SK-N-SH (cell line): Measurements from ENCODE around the gene DGKH. TPM values are rescaled to one million over a fixed set of nuclear protein-coding genes. Genes with fewer than 3 reads are reported as not detected.

Experiments used
- CTCF ChIA-PET: fragments of 300-600, 350-600 bp; formaldehyde crosslinking; extraction: SDS; loops from one replicate; lab custom pipeline; 2021; lab: Yijun Ruan, JAX
- POLR2A ChIA-PET: fragments of 350-600 bp; sonication (Branson Sonifier 250); formaldehyde crosslinking; extraction: SDS; loops from one replicate; lab custom pipeline; 2020; ENCODE audit warnings: antibody characterized with exemption, inconsistent platforms; lab: Yijun Ruan, JAX
- DNase-seq: peaks from one replicate; pipeline ENCODE4 v3.0.0; 2012
- H2AFZ ChIP-seq: fragments of 200-600 bp; sonication (generic); 2 replicates; pipeline ENCODE4 v1.8.1; 2016; ENCODE audit warnings: antibody characterized with exemption, mild to moderate bottlenecking, low read depth
- H3F3A ChIP-seq: fragments of 200-600 bp; sonication (generic); replicated peaks from 2 replicates; pipeline ENCODE3; 2016; ENCODE audit warnings: antibody characterized with exemption, mild to moderate bottlenecking; ENCODE audit not compliant: insufficient read depth
- H3K27ac ChIP-seq, 2 experiments: fragments of 200-500 bp in 1 of 2; fragments of 200-600 bp in 1 of 2; sonication (Bioruptor generic) in 1 of 2; sonication (generic), shearing (Covaris generic) in 1 of 2; 2 replicates each; pipeline versions ENCODE4 v1.5.1 to v1.6.1; 2014 to 2016; ENCODE audit warnings: low read depth in 2 of 2, inconsistent platforms in 1 of 2, low read length in 1 of 2, mild to moderate bottlenecking in 1 of 2, mixed read lengths in 1 of 2
- H3K27me3 ChIP-seq: fragments of 200-600 bp; sonication (generic), shearing (Covaris generic); 2 replicates; pipeline ENCODE4 v1.6.1; 2016; ENCODE audit warnings: mixed run types; ENCODE audit not compliant: insufficient read depth
- H3K36me3 ChIP-seq, 2 experiments: fragments of 200-500 bp in 1 of 2; fragments of 200-600 bp in 1 of 2; sonication (Bioruptor generic) in 1 of 2; sonication (generic) in 1 of 2; replicated peaks in 1 of 2; 2 replicates each; pipeline versions ENCODE3 to v1.5.1; 2014 to 2016; ENCODE audit warnings: low read length in 1 of 2, mild to moderate bottlenecking in 1 of 2; ENCODE audit not compliant: insufficient read depth in 2 of 2, control insufficient read depth in 1 of 2
- H3K4me1 ChIP-seq, 2 experiments: fragments of 200-500 bp in 1 of 2; fragments of 200-600 bp in 1 of 2; sonication (Bioruptor generic) in 1 of 2; sonication (generic), shearing (Covaris generic) in 1 of 2; 2 replicates each; pipeline versions ENCODE4 v1.5.1 to v1.6.1; 2014 to 2016; ENCODE audit warnings: low read depth in 1 of 2, low read length in 1 of 2, mixed run types in 1 of 2; ENCODE audit not compliant: insufficient read depth in 2 of 2, control insufficient read depth in 1 of 2
- H3K4me2 ChIP-seq: fragments of 200-600 bp; sonication (generic), shearing (Covaris generic); 2 replicates; pipeline ENCODE4 v1.6.1; 2017; ENCODE audit warnings: mixed run types
- H3K4me3 ChIP-seq, 2 experiments: fragments of 200-500 bp in 1 of 2; fragments of 200-600 bp in 1 of 2; sonication (Bioruptor generic) in 1 of 2; sonication (generic), shearing (Covaris generic) in 1 of 2; 2 replicates each; pipeline versions ENCODE4 v1.5.1 to v1.8.1; 2014 to 2016; ENCODE audit warnings: low read depth in 2 of 2, inconsistent platforms in 1 of 2, low read length in 1 of 2, mild to moderate bottlenecking in 1 of 2, mixed read lengths in 1 of 2, moderate library complexity in 1 of 2
- H3K79me2 ChIP-seq: fragments of 200-600 bp; sonication (generic); 2 replicates; pipeline ENCODE4 v1.8.1; 2017; ENCODE audit warnings: mild to moderate bottlenecking; ENCODE audit not compliant: insufficient read depth
- H3K9ac ChIP-seq: fragments of 200-600 bp; sonication (generic); 2 replicates; pipeline ENCODE4 v1.6.1; 2017; ENCODE audit warnings: mixed run types
- H3K9me2 ChIP-seq: fragments of 200-600 bp; sonication (generic); 2 replicates; pipeline ENCODE4 v1.6.1; 2017; ENCODE audit warnings: mixed run types
- H3K9me3 ChIP-seq: fragments of 200-600 bp; sonication (generic); 2 replicates; pipeline ENCODE4 v1.6.1; 2017; ENCODE audit warnings: mixed run types, mild to moderate bottlenecking, moderate library complexity
- H4K20me1 ChIP-seq: fragments of 200-600 bp; sonication (generic); 2 replicates; pipeline ENCODE4 v1.6.1; 2017; ENCODE audit warnings: mild to moderate bottlenecking, mixed run types; ENCODE audit not compliant: insufficient read depth
- CHD2 ChIP-seq: fragments of 150-350 bp; IDR thresholded peaks from 2 replicates; pipeline ENCODE4 v1.6.1; 2018; ENCODE audit warnings: low read length; ENCODE audit not compliant: partially characterized antibody
- ELF1 ChIP-seq: IDR thresholded peaks from 2 replicates; pipeline ENCODE4 v1.4.0; 2012
- EP300 ChIP-seq, 2 experiments: IDR thresholded peaks; 2 replicates each; pipeline versions ENCODE4 v1.4.0 to v1.6.1; 2012; ENCODE audit warnings: borderline replicate concordance in 1 of 2, low read depth in 1 of 2, low read length in 1 of 2
- EZH2phosphoT487 ChIP-seq: fragments of 200-600 bp; sonication (generic); IDR thresholded peaks from 2 replicates; pipeline ENCODE4 v1.6.1; 2017; ENCODE audit warnings: low read depth, mixed run types, mild to moderate bottlenecking, antibody characterized with exemption, moderate library complexity, borderline replicate concordance
- FOSL2 ChIP-seq: IDR thresholded peaks from 2 replicates; pipeline ENCODE4 v1.4.0; 2012; ENCODE audit warnings: low read depth, mild to moderate bottlenecking, moderate library complexity, borderline replicate concordance
- FOXJ3 ChIP-seq: sonication (generic); formaldehyde crosslinking; IDR thresholded peaks from 2 replicates; pipeline ENCODE4 v1.5.1; 2020; ENCODE audit warnings: mild to moderate bottlenecking, missing genetic modification reagents
- FOXM1 ChIP-seq: IDR thresholded peaks from 2 replicates; pipeline ENCODE4 v1.4.0; 2012; ENCODE audit warnings: low read depth, mild to moderate bottlenecking
- JUND ChIP-seq: IDR thresholded peaks from 2 replicates; pipeline ENCODE4 v1.4.0; 2012
- MEF2A ChIP-seq: IDR thresholded peaks from 2 replicates; pipeline ENCODE4 v1.4.0; 2012; ENCODE audit warnings: low read depth, borderline replicate concordance
- POLR2AphosphoS5 ChIP-seq: IDR thresholded peaks from 2 replicates; pipeline ENCODE4 v1.6.1; 2012; ENCODE audit warnings: low read depth, low read length
- RCOR1 ChIP-seq: fragments of 150-350 bp; IDR thresholded peaks from 2 replicates; pipeline ENCODE4 v1.6.1; 2017; ENCODE audit warnings: antibody characterized with exemption, low read length
- RFX5 ChIP-seq: IDR thresholded peaks from 2 replicates; pipeline ENCODE4 v1.6.1; 2012; ENCODE audit warnings: mild to moderate bottlenecking, improper control_type of control experiment, low read length
- RXRA ChIP-seq: IDR thresholded peaks from 2 replicates; pipeline ENCODE4 v1.4.0; 2012; ENCODE audit warnings: low read depth, mild to moderate bottlenecking, borderline replicate concordance
- SMC3 ChIP-seq: IDR thresholded peaks from 2 replicates; pipeline ENCODE4 v1.6.1; 2012; ENCODE audit warnings: low read depth, low read length, improper control_type of control experiment
- TAF1 ChIP-seq: IDR thresholded peaks from 2 replicates; pipeline ENCODE4 v1.6.1; 2012; ENCODE audit warnings: low read depth, mild to moderate bottlenecking, low read length, moderate library complexity, borderline replicate concordance
- WGBS: methylation state at CpG from one replicate; pipeline ENCODE4 v1.1.6; 2017; ENCODE audit warnings: low lambda C conversion rate; 5-methylcytosine and 5-hydroxymethylcytosine counted together
- polyA plus RNA-seq, 3 experiments: library from polyadenylated mRNA; depleted of rRNA; stranded (reverse); fragments of >200 nt; gene quantifications; 2 replicates each; pipeline ENCODE4 v1.2.3, GENCODE V29; 2012
- TF ChIP-seq, protein P1 (sequence below): fragments of 200-600 bp; sonication (generic); IDR thresholded peaks from 2 replicates; pipeline ENCODE4 v1.6.1; 2017; ENCODE audit warnings: antibody characterized with exemption, mild to moderate bottlenecking, moderate library complexity
- TF ChIP-seq, protein P2 (sequence below): IDR thresholded peaks from 2 replicates; pipeline ENCODE4 v1.4.0; 2012; ENCODE audit warnings: low read depth, borderline replicate concordance

Gene DGKH
- polyA plus RNA-seq, 1 of the 3 experiments (the other 2 are of a cell fraction), result 2.5 TPM

DNA sequence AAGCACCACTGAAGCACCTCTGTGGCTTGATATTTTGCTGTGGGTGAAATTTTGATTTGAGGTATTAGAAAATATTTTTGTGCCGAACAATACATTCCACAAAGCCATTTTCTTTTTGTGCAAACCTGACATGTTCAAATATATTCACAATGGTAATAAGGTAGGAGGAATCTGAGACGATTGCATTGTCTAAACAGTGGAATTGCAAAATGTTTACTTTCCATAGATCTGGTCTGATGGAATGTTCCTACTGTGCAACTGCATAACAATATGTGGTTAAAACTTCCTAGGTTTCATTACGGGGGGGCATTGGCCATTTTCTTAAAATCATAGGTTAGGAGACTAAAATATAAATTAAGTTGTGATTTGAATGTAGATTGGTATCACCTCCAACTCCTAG lies 180.8 kb downstream of the DGKH start:
- 79% methylated on average over 3 of the region's 3 CpGs for WGBS

DNA sequence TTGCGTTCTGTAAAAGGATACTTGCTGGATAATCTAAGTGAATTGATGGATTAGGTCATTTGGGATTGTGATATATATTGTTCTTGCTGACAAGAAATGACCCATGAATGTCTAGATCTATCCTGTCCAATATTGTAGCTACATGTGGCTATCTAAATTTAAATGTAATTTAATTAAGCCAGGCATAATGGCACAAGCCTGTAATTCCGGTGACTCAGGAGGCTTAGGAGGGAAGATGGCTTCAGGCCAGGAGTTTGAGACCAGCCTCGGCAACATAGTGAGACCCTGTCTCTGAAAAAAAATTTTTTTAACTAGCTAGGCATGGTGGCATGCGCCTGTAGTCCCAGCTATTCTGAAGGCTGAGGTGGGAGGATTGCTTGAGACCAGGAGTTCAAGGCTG lies 184.2 kb downstream of the DGKH start:
- H3K27me3 ChIP-seq, result no peaks in the 10 kb centered on the region
- 71% methylated on average over 4 of the region's 4 CpGs for WGBS
- no peaks in the 10 kb centered on the region for H3K79me2 ChIP-seq
- ChIA-PET CTCF (interaction anchor here (0.5 kb wide), 1 partner anchor 620 kb away, joined by 3 read pairs; no protein-coding TSS in a partner anchor), POLR2A (no interaction called here)
- no peak for DNase-seq
- H2AFZ ChIP-seq, result no peak overlapping the region
- H3K4me3 ChIP-seq, result no peak overlapping the region
- no peak overlapping the region for H3K9ac ChIP-seq
- H3K9me3 ChIP-seq, result no peaks in the 10 kb centered on the region
- no peak overlapping the region for H3K4me2 ChIP-seq
- H3F3A ChIP-seq, result no peaks in the 10 kb centered on the region
- TF ChIP-seq SMC3 (no peak), ELF1 (no peak), FOSL2 (no peak), RCOR1 (no peak), RFX5 (no peak), FOXJ3 (CRISPR knock-in tag) (no peak), EZH2phosphoT487 (no peak), FOXM1 (no peak), JUND (no peak), MEF2A (no peak), EP300 (IDR thresholded peaks at IDR 0.05; ENCODE audit: borderline replicate concordance in 1 of 2, low read depth in 1 of 2, low read length in 1 of 2) (no peak), TAF1 (no peak), CHD2 (no peak)
- TF ChIP-seq, protein P1, sequence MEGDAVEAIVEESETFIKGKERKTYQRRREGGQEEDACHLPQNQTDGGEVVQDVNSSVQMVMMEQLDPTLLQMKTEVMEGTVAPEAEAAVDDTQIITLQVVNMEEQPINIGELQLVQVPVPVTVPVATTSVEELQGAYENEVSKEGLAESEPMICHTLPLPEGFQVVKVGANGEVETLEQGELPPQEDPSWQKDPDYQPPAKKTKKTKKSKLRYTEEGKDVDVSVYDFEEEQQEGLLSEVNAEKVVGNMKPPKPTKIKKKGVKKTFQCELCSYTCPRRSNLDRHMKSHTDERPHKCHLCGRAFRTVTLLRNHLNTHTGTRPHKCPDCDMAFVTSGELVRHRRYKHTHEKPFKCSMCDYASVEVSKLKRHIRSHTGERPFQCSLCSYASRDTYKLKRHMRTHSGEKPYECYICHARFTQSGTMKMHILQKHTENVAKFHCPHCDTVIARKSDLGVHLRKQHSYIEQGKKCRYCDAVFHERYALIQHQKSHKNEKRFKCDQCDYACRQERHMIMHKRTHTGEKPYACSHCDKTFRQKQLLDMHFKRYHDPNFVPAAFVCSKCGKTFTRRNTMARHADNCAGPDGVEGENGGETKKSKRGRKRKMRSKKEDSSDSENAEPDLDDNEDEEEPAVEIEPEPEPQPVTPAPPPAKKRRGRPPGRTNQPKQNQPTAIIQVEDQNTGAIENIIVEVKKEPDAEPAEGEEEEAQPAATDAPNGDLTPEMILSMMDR, result no peak
- TF ChIP-seq, protein P2, sequence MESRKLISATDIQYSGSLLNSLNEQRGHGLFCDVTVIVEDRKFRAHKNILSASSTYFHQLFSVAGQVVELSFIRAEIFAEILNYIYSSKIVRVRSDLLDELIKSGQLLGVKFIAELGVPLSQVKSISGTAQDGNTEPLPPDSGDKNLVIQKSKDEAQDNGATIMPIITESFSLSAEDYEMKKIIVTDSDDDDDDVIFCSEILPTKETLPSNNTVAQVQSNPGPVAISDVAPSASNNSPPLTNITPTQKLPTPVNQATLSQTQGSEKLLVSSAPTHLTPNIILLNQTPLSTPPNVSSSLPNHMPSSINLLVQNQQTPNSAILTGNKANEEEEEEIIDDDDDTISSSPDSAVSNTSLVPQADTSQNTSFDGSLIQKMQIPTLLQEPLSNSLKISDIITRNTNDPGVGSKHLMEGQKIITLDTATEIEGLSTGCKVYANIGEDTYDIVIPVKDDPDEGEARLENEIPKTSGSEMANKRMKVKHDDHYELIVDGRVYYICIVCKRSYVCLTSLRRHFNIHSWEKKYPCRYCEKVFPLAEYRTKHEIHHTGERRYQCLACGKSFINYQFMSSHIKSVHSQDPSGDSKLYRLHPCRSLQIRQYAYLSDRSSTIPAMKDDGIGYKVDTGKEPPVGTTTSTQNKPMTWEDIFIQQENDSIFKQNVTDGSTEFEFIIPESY, result no peak
- peaks cover 8 to 32% of the 10 kb centered on the region in 2 experiments for H3K36me3 ChIP-seq
- no peaks in the 10 kb centered on the region; a peak in 1 of 4 replicates for H3K4me1 ChIP-seq
- H3K9me2 ChIP-seq, result no peaks in the 10 kb centered on the region
- H3K27ac ChIP-seq, result no peak overlapping the region
- H4K20me1 ChIP-seq, result no peaks in the 10 kb centered on the region

More for the DNA sequence above, 180.8 kb downstream of the DGKH start:
- no peak overlapping the region for H3K4me2 ChIP-seq
- H3K4me1 ChIP-seq, result no peaks in the 10 kb centered on the region; a peak in 1 of 4 replicates
- TF ChIP-seq POLR2AphosphoS5 (no peak), RXRA (no peak)
- no peak overlapping the region for H3K27ac ChIP-seq
- no peaks in the 10 kb centered on the region for H3K9me2 ChIP-seq
- no peak overlapping the region for H2AFZ ChIP-seq
- H3K9ac ChIP-seq, result no peak overlapping the region
- H3K36me3 ChIP-seq, result peaks cover 8 to 34% of the 10 kb centered on the region in 2 experiments
- CTCF ChIA-PET, result interaction anchor here (1.3 to 1.7 kb wide), 3 partner anchors 9 to 14 kb away, joined by 3 to 5 read pairs (median 3); no protein-coding TSS in a partner anchor
- H3K27me3 ChIP-seq, result no peaks in the 10 kb centered on the region
- no peaks in the 10 kb centered on the region for H4K20me1 ChIP-seq
- POLR2A ChIA-PET, result no interaction called here
- H3F3A ChIP-seq, result no peaks in the 10 kb centered on the region
- no peaks in the 10 kb centered on the region for H3K79me2 ChIP-seq
- no peaks in the 10 kb centered on the region for H3K9me3 ChIP-seq
- no peak for DNase-seq
- H3K4me3 ChIP-seq, result no peak overlapping the region
